Measurements from ENCODE around the gene RGL1.

GRCh38 chr1:183977717-183978116 lies 172.8 kb downstream of the RGL1 start:
- TF ChIP-seq CTCF (IDR thresholded peaks at IDR 0.05; ENCODE audit: low read length) (no peak), EZH2 (IDR thresholded peaks at IDR 0.05; ENCODE audit: borderline replicate concordance, low read length) (no peak)
